Measurements from ENCODE around the gene HAGHL.

HAGHL gene

DNA sequence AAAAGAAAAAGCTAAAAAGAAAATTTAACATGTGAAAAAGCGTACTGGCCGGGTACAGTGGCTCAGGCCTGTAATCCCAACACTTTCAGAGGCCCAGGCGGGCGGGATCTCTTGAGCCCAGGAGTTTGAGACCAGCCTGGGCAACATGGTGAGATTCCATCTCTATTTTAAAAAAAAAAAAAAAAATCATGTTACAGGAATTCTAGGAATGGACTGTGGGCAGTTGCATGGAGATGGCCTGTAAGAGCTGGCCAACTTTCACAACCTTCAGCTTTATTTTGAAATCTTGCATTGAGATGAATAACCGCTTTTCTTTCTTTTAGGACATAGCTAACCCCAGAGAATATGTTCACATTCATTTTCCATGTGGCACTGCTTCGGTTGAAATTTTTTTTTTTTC, 22.1 kb downstream of the HAGHL start:
- TF ChIP-seq, protein P1, sequence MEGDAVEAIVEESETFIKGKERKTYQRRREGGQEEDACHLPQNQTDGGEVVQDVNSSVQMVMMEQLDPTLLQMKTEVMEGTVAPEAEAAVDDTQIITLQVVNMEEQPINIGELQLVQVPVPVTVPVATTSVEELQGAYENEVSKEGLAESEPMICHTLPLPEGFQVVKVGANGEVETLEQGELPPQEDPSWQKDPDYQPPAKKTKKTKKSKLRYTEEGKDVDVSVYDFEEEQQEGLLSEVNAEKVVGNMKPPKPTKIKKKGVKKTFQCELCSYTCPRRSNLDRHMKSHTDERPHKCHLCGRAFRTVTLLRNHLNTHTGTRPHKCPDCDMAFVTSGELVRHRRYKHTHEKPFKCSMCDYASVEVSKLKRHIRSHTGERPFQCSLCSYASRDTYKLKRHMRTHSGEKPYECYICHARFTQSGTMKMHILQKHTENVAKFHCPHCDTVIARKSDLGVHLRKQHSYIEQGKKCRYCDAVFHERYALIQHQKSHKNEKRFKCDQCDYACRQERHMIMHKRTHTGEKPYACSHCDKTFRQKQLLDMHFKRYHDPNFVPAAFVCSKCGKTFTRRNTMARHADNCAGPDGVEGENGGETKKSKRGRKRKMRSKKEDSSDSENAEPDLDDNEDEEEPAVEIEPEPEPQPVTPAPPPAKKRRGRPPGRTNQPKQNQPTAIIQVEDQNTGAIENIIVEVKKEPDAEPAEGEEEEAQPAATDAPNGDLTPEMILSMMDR (conservative IDR thresholded peaks at IDR 0.05; ENCODE audit: low read length) = no peak
- no peak for TF ChIP-seq EZH2phosphoT487 (IDR thresholded peaks at IDR 0.05; ENCODE audit: borderline replicate concordance)
- H3K79me2 ChIP-seq (ENCODE audit: insufficient read depth, low read length) = no peaks in the 10 kb centered on the region
- no peaks in the 10 kb centered on the region for H3K9me3 ChIP-seq (ENCODE audit: insufficient read depth, low read depth, low read length)
- no peak overlapping the region for H2AFZ ChIP-seq (ENCODE audit: low read length)
- H4K20me1 ChIP-seq (ENCODE audit: insufficient read depth, low read length, poor library complexity, severe bottlenecking) = no peaks in the 10 kb centered on the region
- H3K27me3 ChIP-seq (ENCODE audit: insufficient read depth, low read length, poor library complexity, severe bottlenecking) = no peaks in the 10 kb centered on the region
- no peaks in the 10 kb centered on the region for H3F3A ChIP-seq (ENCODE audit: low read depth)
- no peaks in the 10 kb centered on the region for H3K4me1 ChIP-seq (ENCODE audit: insufficient read depth, low read length, poor library complexity, severe bottlenecking)
- H3K9ac ChIP-seq (ENCODE audit: low read depth, low read length, poor library complexity, severe bottlenecking) = no peak overlapping the region
- no peaks in the 10 kb centered on the region for H3K9me2 ChIP-seq (replicated peaks; ENCODE audit: low read depth, low read length)
- no peaks in the 10 kb centered on the region for H3K36me3 ChIP-seq (ENCODE audit: insufficient read depth, low read length)
- H3K4me2 ChIP-seq (ENCODE audit: low read depth, low read length, poor library complexity, severe bottlenecking) = no peak overlapping the region
- no peak overlapping the region for H3K4me3 ChIP-seq (ENCODE audit: low read length, poor library complexity, severe bottlenecking)

GRCh38 chr16:750485-750884, 23.6 kb downstream of the HAGHL start:
- no peaks in the 10 kb centered on the region for H4K20me1 ChIP-seq (ENCODE audit: insufficient read depth, low read length, poor library complexity, severe bottlenecking)
- H3K4me3 ChIP-seq (ENCODE audit: low read length, poor library complexity, severe bottlenecking) = no peak overlapping the region
- no peaks in the 10 kb centered on the region for H3F3A ChIP-seq (ENCODE audit: low read depth)
- no peaks in the 10 kb centered on the region for H3K9me3 ChIP-seq (ENCODE audit: insufficient read depth, low read depth, low read length)
- H3K4me1 ChIP-seq (ENCODE audit: insufficient read depth, low read length, poor library complexity, severe bottlenecking) = no peaks in the 10 kb centered on the region
- no peak overlapping the region for H3K9ac ChIP-seq (ENCODE audit: low read depth, low read length, poor library complexity, severe bottlenecking)
- no peaks in the 10 kb centered on the region for H3K9me2 ChIP-seq (replicated peaks; ENCODE audit: low read depth, low read length)
- H3K27me3 ChIP-seq (ENCODE audit: insufficient read depth, low read length, poor library complexity, severe bottlenecking) = no peaks in the 10 kb centered on the region
- no peak overlapping the region for H2AFZ ChIP-seq (ENCODE audit: low read length)
- no peaks in the 10 kb centered on the region for H3K79me2 ChIP-seq (ENCODE audit: insufficient read depth, low read length)
- no peaks in the 10 kb centered on the region for H3K36me3 ChIP-seq (ENCODE audit: insufficient read depth, low read length)
- no peak for TF ChIP-seq EZH2phosphoT487 (IDR thresholded peaks at IDR 0.05; ENCODE audit: borderline replicate concordance)
- TF ChIP-seq, protein P1 (conservative IDR thresholded peaks at IDR 0.05; ENCODE audit: low read length) = no peak
- H3K4me2 ChIP-seq (ENCODE audit: low read depth, low read length, poor library complexity, severe bottlenecking) = no peak overlapping the region

- H3F3A ChIP-seq (ENCODE audit: low read depth) = no peaks in the 10 kb centered on the region
- no peak overlapping the region for H3K4me2 ChIP-seq (ENCODE audit: low read depth, low read length, poor library complexity, severe bottlenecking)
- no peaks in the 10 kb centered on the region for H3K79me2 ChIP-seq (ENCODE audit: insufficient read depth, low read length)
- TF ChIP-seq, protein P1 (conservative IDR thresholded peaks at IDR 0.05; ENCODE audit: low read length) = no peak
- no peak for TF ChIP-seq EZH2phosphoT487 (IDR thresholded peaks at IDR 0.05; ENCODE audit: borderline replicate concordance)
- H3K4me1 ChIP-seq (ENCODE audit: insufficient read depth, low read length, poor library complexity, severe bottlenecking) = no peaks in the 10 kb centered on the region
- H3K36me3 ChIP-seq (ENCODE audit: insufficient read depth, low read length) = no peaks in the 10 kb centered on the region
- H3K27me3 ChIP-seq (ENCODE audit: insufficient read depth, low read length, poor library complexity, severe bottlenecking) = no peaks in the 10 kb centered on the region
- H4K20me1 ChIP-seq (ENCODE audit: insufficient read depth, low read length, poor library complexity, severe bottlenecking) = no peaks in the 10 kb centered on the region
- H3K9me2 ChIP-seq (replicated peaks; ENCODE audit: low read depth, low read length) = no peaks in the 10 kb centered on the region
- no peak overlapping the region for H2AFZ ChIP-seq (ENCODE audit: low read length)
- no peak overlapping the region for H3K4me3 ChIP-seq (ENCODE audit: low read length, poor library complexity, severe bottlenecking)
- no peak overlapping the region for H3K9ac ChIP-seq (ENCODE audit: low read depth, low read length, poor library complexity, severe bottlenecking)
- H3K9me3 ChIP-seq (ENCODE audit: insufficient read depth, low read depth, low read length) = no peaks in the 10 kb centered on the region
Measured at GRCh38 chr16:751152-752006, 24.5 kb downstream of the HAGHL start.

Data from Loucy (cell line).